Erythroblast (primary cell): ENCODE results near the gene SHOX.
"Not testable (repeated sequence)": the region's sequence is repeated elsewhere in the genome, so short reads cannot be mapped to it uniquely, and the experiment has no call there.

Source experiments
- GATA1 ChIP-seq: IDR thresholded peaks from 2 replicates; pipeline ENCODE4 v1.6.1; 2011; ENCODE audit warnings: low read depth, mild to moderate bottlenecking, control low read depth, low read length, moderate library complexity
- POLR2A ChIP-seq: IDR thresholded peaks from 2 replicates; pipeline ENCODE4 v1.6.1; 2011; ENCODE audit warnings: mild to moderate bottlenecking, low read length

DNA sequence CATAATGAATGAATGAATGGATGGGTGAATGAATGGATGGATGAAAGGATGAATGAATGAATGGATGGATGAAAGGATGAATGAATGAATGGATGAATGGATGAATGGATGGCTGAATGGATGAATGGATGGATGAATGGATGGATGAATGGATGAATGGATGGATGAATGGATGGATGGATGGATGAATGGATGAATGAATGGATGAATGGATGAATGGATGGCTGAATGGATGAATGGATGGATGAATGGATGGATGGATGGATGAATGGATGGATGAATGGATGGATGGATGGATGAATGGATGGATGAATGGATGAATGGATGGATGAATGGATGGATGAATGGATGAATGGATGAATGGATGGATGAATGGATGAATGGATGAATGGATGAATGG, 12.3 kb upstream of the SHOX start:
- TF ChIP-seq POLR2A, GATA1: not testable (repeated sequence)
